ENCODE results near the gene RAI2.

Gene RAI2

DNA sequence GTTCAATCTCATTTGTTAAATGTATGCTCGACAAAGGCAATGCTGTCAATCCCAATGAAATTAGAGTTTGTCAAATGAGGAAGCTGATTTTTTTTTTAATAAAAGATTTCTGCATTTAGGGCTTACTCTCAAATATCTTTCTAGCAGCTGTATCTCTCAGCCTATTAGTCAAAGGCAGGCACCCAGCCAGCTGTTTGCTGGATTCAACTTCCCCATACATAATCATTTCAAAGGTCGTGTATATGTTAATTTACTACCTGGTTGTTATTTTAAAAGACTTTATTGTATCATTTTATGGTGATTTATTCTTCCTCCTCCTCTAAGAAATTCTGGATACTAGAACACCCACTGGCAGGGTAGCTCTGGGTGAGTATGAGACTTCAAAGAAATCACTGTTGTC is 27.1 kb downstream of the RAI2 start:
- no peaks in the 10 kb centered on the region for H3K9me3 ChIP-seq (ENCODE audit: control insufficient read depth, insufficient read depth, low read depth, low read length)
- no peaks in the 10 kb centered on the region for H3K4me1 ChIP-seq (ENCODE audit: control insufficient read depth, insufficient read depth, low read length)
- ChIA-PET CTCF (interaction anchor here (0.6 to 1.0 kb wide), 3 partner anchors 17 to 22 kb away, joined by 3 read pairs; no protein-coding TSS in a partner anchor), POLR2A (no interaction called here)
- H3K36me3 ChIP-seq (ENCODE audit: control insufficient read depth in 2 of 2, insufficient read depth in 1 of 2, low read length in 2 of 2), result no peaks in the 10 kb centered on the region
- no peak overlapping the region for H3K4me3 ChIP-seq (ENCODE audit: low read depth, low read length)
- H3K27ac ChIP-seq (ENCODE audit: extremely low read depth, low read depth, low read length), result no peak overlapping the region
- TF ChIP-seq, protein P1, sequence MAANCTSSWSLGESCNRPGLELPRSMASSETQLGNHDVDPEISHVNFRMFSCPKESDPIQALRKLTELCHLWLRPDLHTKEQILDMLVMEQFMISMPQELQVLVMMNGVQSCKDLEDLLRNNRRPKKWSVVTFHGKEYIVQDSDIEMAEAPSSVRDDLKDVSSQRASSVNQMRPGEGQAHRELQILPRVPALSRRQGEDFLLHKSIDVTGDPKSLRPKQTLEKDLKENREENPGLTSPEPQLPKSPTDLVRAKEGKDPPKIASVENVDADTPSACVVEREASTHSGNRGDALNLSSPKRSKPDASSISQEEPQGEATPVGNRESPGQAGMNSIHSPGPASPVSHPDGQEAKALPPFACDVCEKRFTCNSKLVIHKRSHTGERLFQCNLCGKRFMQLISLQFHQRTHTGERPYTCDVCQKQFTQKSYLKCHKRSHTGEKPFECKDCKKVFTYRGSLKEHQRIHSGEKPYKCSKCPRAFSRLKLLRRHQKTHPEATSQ (tag by site-specific recombination; IDR thresholded peaks at IDR 0.05), result no peak
- TF ChIP-seq ZNF23 (tag by site-specific recombination; IDR thresholded peaks at IDR 0.05; ENCODE audit: borderline replicate concordance) (no peak), ZNF561 (tag by site-specific recombination; IDR thresholded peaks at IDR 0.05; ENCODE audit: borderline replicate concordance) (no peak)
- TF ChIP-seq, protein P2, sequence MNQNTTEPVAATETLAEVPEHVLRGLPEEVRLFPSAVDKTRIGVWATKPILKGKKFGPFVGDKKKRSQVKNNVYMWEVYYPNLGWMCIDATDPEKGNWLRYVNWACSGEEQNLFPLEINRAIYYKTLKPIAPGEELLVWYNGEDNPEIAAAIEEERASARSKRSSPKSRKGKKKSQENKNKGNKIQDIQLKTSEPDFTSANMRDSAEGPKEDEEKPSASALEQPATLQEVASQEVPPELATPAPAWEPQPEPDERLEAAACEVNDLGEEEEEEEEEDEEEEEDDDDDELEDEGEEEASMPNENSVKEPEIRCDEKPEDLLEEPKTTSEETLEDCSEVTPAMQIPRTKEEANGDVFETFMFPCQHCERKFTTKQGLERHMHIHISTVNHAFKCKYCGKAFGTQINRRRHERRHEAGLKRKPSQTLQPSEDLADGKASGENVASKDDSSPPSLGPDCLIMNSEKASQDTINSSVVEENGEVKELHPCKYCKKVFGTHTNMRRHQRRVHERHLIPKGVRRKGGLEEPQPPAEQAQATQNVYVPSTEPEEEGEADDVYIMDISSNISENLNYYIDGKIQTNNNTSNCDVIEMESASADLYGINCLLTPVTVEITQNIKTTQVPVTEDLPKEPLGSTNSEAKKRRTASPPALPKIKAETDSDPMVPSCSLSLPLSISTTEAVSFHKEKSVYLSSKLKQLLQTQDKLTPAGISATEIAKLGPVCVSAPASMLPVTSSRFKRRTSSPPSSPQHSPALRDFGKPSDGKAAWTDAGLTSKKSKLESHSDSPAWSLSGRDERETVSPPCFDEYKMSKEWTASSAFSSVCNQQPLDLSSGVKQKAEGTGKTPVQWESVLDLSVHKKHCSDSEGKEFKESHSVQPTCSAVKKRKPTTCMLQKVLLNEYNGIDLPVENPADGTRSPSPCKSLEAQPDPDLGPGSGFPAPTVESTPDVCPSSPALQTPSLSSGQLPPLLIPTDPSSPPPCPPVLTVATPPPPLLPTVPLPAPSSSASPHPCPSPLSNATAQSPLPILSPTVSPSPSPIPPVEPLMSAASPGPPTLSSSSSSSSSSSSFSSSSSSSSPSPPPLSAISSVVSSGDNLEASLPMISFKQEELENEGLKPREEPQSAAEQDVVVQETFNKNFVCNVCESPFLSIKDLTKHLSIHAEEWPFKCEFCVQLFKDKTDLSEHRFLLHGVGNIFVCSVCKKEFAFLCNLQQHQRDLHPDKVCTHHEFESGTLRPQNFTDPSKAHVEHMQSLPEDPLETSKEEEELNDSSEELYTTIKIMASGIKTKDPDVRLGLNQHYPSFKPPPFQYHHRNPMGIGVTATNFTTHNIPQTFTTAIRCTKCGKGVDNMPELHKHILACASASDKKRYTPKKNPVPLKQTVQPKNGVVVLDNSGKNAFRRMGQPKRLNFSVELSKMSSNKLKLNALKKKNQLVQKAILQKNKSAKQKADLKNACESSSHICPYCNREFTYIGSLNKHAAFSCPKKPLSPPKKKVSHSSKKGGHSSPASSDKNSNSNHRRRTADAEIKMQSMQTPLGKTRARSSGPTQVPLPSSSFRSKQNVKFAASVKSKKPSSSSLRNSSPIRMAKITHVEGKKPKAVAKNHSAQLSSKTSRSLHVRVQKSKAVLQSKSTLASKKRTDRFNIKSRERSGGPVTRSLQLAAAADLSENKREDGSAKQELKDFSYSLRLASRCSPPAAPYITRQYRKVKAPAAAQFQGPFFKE (tag by site-specific recombination; IDR thresholded peaks at IDR 0.05; ENCODE audit: borderline replicate concordance), result no peak

DNA sequence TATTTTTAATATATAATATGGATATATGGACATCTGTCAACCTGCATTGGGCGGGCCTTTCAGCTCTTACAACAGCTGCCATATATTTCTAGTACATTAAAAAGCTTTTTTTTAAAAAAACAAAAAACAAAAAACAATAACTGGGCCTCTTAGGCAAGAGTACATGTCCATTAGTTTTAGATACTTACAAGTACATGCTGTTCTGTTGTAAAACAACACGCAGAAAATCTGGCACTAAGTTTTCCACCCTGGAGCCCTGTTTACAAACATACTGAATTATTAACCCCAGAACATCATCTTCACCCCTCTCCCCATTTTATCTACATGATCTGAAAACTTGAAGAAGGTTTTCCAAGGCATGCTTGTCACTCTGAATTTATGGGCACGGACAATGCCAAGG is 29.8 kb downstream of the RAI2 start:
- ChIA-PET CTCF (interaction anchor here (1.1 to 1.3 kb wide), 2 partner anchors 36 to 43 kb away, joined by 3 to 4 read pairs; no protein-coding TSS in a partner anchor), POLR2A (no interaction called here)
- Histone ChIP-seq H3K4me3 (ENCODE audit: low read depth, low read length) (no peak overlapping the region), H3K9me3 (ENCODE audit: control insufficient read depth, insufficient read depth, low read depth, low read length) (no peaks in the 10 kb centered on the region), H3K27ac (ENCODE audit: extremely low read depth, low read depth, low read length) (no peak overlapping the region), H3K4me1 (ENCODE audit: control insufficient read depth, insufficient read depth, low read length) (no peaks in the 10 kb centered on the region), H3K36me3 (ENCODE audit: control insufficient read depth in 2 of 2, insufficient read depth in 1 of 2, low read length in 2 of 2) (no peaks in the 10 kb centered on the region)
- TF ChIP-seq ZNF629 (tag by site-specific recombination; IDR thresholded peaks at IDR 0.05), result no peak
- TF ChIP-seq, protein P3, sequence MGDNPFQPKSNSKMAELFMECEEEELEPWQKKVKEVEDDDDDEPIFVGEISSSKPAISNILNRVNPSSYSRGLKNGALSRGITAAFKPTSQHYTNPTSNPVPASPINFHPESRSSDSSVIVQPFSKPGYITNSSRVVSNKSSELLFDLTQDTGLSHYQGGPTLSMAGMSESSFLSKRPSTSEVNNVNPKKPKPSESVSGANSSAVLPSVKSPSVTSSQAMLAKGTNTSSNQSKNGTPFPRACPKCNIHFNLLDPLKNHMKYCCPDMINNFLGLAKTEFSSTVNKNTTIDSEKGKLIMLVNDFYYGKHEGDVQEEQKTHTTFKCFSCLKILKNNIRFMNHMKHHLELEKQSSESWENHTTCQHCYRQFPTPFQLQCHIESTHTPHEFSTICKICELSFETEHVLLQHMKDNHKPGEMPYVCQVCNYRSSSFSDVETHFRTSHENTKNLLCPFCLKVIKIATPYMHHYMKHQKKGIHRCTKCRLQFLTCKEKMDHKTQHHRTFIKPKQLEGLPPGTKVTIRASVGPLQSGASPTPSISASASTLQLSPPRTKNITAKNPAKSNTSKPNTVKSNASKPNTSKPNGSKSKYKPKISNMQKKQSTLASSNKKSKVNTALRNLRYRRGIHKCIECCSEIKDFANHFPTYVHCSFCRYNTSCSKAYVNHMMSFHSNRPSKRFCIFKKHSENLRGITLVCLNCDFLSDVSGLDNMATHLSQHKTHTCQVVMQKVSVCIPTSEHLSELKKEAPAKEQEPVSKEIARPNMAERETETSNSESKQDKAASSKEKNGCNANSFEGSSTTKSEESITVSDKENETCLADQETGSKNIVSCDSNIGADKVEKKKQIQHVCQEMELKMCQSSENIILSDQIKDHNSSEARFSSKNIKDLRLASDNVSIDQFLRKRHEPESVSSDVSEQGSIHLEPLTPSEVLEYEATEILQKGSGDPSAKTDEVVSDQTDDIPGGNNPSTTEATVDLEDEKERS (tag by site-specific recombination; IDR thresholded peaks at IDR 0.05), result no peak
- no peak for TF ChIP-seq ZNF140 (tag by site-specific recombination; IDR thresholded peaks at IDR 0.05)
- no peak for TF ChIP-seq ZNF155 (tag by site-specific recombination; IDR thresholded peaks at IDR 0.05)
- TF ChIP-seq, protein P4, sequence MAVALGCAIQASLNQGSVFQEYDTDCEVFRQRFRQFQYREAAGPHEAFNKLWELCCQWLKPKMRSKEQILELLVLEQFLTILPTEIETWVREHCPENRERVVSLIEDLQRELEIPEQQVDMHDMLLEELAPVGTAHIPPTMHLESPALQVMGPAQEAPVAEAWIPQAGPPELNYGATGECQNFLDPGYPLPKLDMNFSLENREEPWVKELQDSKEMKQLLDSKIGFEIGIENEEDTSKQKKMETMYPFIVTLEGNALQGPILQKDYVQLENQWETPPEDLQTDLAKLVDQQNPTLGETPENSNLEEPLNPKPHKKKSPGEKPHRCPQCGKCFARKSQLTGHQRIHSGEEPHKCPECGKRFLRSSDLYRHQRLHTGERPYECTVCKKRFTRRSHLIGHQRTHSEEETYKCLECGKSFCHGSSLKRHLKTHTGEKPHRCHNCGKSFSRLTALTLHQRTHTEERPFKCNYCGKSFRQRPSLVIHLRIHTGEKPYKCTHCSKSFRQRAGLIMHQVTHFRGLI (tag by site-specific recombination; IDR thresholded peaks at IDR 0.05), result no peak
- no peak for TF ChIP-seq ZNF473 (tag by site-specific recombination; IDR thresholded peaks at IDR 0.05)
- no peak for TF ChIP-seq ZNF324 (tag by site-specific recombination; IDR thresholded peaks at IDR 0.05)
- no peak for TF ChIP-seq ZNF521 (tag by site-specific recombination; IDR thresholded peaks at IDR 0.05)
- TF ChIP-seq ZNF416 (tag by site-specific recombination; IDR thresholded peaks at IDR 0.05), result no peak
- TF ChIP-seq, protein P5, sequence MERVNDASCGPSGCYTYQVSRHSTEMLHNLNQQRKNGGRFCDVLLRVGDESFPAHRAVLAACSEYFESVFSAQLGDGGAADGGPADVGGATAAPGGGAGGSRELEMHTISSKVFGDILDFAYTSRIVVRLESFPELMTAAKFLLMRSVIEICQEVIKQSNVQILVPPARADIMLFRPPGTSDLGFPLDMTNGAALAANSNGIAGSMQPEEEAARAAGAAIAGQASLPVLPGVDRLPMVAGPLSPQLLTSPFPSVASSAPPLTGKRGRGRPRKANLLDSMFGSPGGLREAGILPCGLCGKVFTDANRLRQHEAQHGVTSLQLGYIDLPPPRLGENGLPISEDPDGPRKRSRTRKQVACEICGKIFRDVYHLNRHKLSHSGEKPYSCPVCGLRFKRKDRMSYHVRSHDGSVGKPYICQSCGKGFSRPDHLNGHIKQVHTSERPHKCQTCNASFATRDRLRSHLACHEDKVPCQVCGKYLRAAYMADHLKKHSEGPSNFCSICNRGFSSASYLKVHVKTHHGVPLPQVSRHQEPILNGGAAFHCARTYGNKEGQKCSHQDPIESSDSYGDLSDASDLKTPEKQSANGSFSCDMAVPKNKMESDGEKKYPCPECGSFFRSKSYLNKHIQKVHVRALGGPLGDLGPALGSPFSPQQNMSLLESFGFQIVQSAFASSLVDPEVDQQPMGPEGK (tag by site-specific recombination; IDR thresholded peaks at IDR 0.05), result no peak

Data from HEK293 (cell line).